GM12878 (cell line): ENCODE results near the gene ZNF474. TPM values are rescaled to one million over a fixed set of nuclear protein-coding genes. Genes with fewer than 3 reads are reported as not detected.
"Not testable (repeated sequence)": the region's sequence is repeated elsewhere in the genome, so short reads cannot be mapped to it uniquely, and the experiment has no call there.

ENCODE experiments used
- ATAC-seq: fragments of 200-7000 bp; cut with Tn5 transposase; 3 replicates; pipeline ENCODE4 v1.9.1; 2020; ENCODE audit warnings: mild to moderate bottlenecking, moderate library complexity
- BruUV-seq: library from RNA; stranded (reverse); fragments of 400-500 nt; replicated peaks from 2 replicates; lab custom pipeline; 2021; lab: Mats Ljungman, UMichigan
- CTCF ChIA-PET: fragments of 300-600 bp; sonication (Branson Sonifier 250); formaldehyde crosslinking; extraction: SDS; loops from one replicate; lab custom pipeline; 2021; ENCODE audit warnings: inconsistent platforms; lab: Yijun Ruan, JAX
- POLR2A ChIA-PET: fragments of 350-600 bp; formaldehyde crosslinking; extraction: SDS; loops from one replicate; lab custom pipeline; 2021; ENCODE audit warnings: inconsistent platforms; lab: Charles Lee
- RAD21 ChIA-PET: fragments of 300-600 bp; sonication (Branson Sonifier 250); formaldehyde crosslinking; loops from one replicate; lab custom pipeline; 2023; ENCODE audit warnings: antibody characterized with exemption; ENCODE audit not compliant: unreplicated experiment; lab: Charles Lee
- SMC1A ChIA-PET: fragments of 300-600 bp; sonication (Branson Sonifier 250); formaldehyde crosslinking; loops from one replicate; lab custom pipeline; 2023; ENCODE audit not compliant: unreplicated experiment, uncharacterized antibody; lab: Charles Lee
- DNase-seq: peaks from one replicate; pipeline ENCODE4 v3.0.0-alpha.2; 2011; ENCODE audit warnings: low read depth, low spot score
- FAIRE-seq: peaks from 3 replicates; lab custom pipeline; 2011; peaks lifted over from hg19 to GRCh38; lab: Jason Lieb, UNC
- H2AFZ ChIP-seq: 2 replicates; pipeline ENCODE4 v1.6.0; 2011; ENCODE audit warnings: low read depth, low read length, control low read depth; ENCODE audit not compliant: control insufficient read depth
- H3K27ac ChIP-seq: 2 replicates; pipeline ENCODE4 v1.5.1; 2011; ENCODE audit warnings: control low read depth; ENCODE audit not compliant: control insufficient read depth, insufficient read depth
- H3K27me3 ChIP-seq, 2 experiments: replicated peaks in 1 of 2; 2 replicates each; pipeline versions ENCODE4 v1.6.0 to v1.6.1; 2011; ENCODE audit warnings: low read length in 1 of 2; ENCODE audit not compliant: control insufficient read depth in 2 of 2, insufficient read depth in 2 of 2
- H3K36me3 ChIP-seq, 2 experiments: 2 replicates each; pipeline ENCODE4 v1.5.1; 2011; ENCODE audit warnings: low read length in 1 of 2; ENCODE audit not compliant: control insufficient read depth in 2 of 2, insufficient read depth in 2 of 2
- H3K4me1 ChIP-seq: 2 replicates; pipeline ENCODE4 v1.6.1; 2011; ENCODE audit warnings: mild to moderate bottlenecking, low read length, moderate library complexity, mixed read lengths; ENCODE audit not compliant: control insufficient read depth, insufficient read depth
- H3K4me2 ChIP-seq: 2 replicates; pipeline ENCODE4 v1.6.0; 2011; ENCODE audit warnings: control low read depth; ENCODE audit not compliant: control insufficient read depth, insufficient read depth
- H3K4me3 ChIP-seq: fragments of 200-600 bp; sonication (generic); 2 replicates; pipeline ENCODE4 v1.5.1; 2016
- H3K79me2 ChIP-seq: 2 replicates; pipeline ENCODE4 v1.6.0; 2011; ENCODE audit warnings: low read length; ENCODE audit not compliant: control insufficient read depth, insufficient read depth
- H3K9ac ChIP-seq: 2 replicates; pipeline ENCODE4 v1.8.0; 2011; ENCODE audit warnings: low read length, control low read depth, mixed read lengths; ENCODE audit not compliant: control insufficient read depth, insufficient read depth
- H3K9me3 ChIP-seq: replicated peaks from 3 replicates; pipeline ENCODE4 v1.5.1; 2011; ENCODE audit warnings: mild to moderate bottlenecking, low read length; ENCODE audit not compliant: control insufficient read depth, insufficient read depth
- H4K20me1 ChIP-seq: 2 replicates; pipeline ENCODE4 v1.6.0; 2011; ENCODE audit not compliant: control insufficient read depth, insufficient read depth
- CUX1 ChIP-seq: IDR thresholded peaks from 2 replicates; pipeline ENCODE4 v1.6.1; 2012; ENCODE audit warnings: improper control_type of control experiment, low read depth, low read length; ENCODE audit not compliant: insufficient replicate concordance
- NFYA ChIP-seq: IDR thresholded peaks from 2 replicates; pipeline ENCODE4 v1.6.1; 2011; ENCODE audit warnings: low read depth, mild to moderate bottlenecking, low read length, improper control_type of control experiment, borderline replicate concordance
- RUNX3 ChIP-seq: IDR thresholded peaks from 2 replicates; pipeline ENCODE4 v1.6.1; 2012; ENCODE audit warnings: low read length, inconsistent platforms
- SMC3 ChIP-seq: IDR thresholded peaks from 2 replicates; pipeline ENCODE4 v1.6.1; 2011; ENCODE audit warnings: low read length, improper control_type of control experiment, borderline replicate concordance
- STAT1 ChIP-seq: fragments of 450-650 bp; conservative IDR thresholded peaks from 2 replicates; pipeline ENCODE4 v1.6.1; 2014; ENCODE audit warnings: antibody characterized with exemption, mild to moderate bottlenecking
- TCF12 ChIP-seq: IDR thresholded peaks from 2 replicates; pipeline ENCODE4 v1.6.1; 2011; ENCODE audit warnings: low read depth, mild to moderate bottlenecking, low read length
- YY1 ChIP-seq: IDR thresholded peaks from 2 replicates; pipeline ENCODE4 v1.6.1; 2011; ENCODE audit warnings: low read depth, mild to moderate bottlenecking, low read length
- WGBS: methylation state at CpG from one replicate; pipeline ENCODE4 v1.1.6; 2016; ENCODE audit warnings: low lambda C conversion rate; ENCODE audit not compliant: insufficient replicate concordance, insufficient coverage; ENCODE audit errors: missing lambda C conversion rate; 5-methylcytosine and 5-hydroxymethylcytosine counted together
- in situ Hi-C: fragments of 300-500 bp; cut with MboI; formaldehyde crosslinking; loops from 9 replicates; pipeline ENCODE4 v1.14.3; 2018; ENCODE audit warnings: mixed read lengths
- intact Hi-C: fragments of 100-400 bp; cut with micrococcal nuclease; formaldehyde crosslinking; loops from one replicate; pipeline ENCODE4 v1.14.2; 2022; ENCODE audit not compliant: unreplicated experiment
- polyA plus RNA-seq, 11 experiments: library from polyadenylated mRNA; depleted of rRNA in 4 of 11; unstranded in 6 of 11; stranded (reverse) in 5 of 11; fragments of >200 nt; fragmentation: Nextera tagmentation in 4 of 11; fragmentation: Illumina TruSeq in 1 of 11; extraction: Ambion mirVana in 4 of 11; extraction: Trizol in 1 of 11; gene quantifications; 1 replicate in 1 of 11; 2 replicates in 10 of 11; pipeline versions ENCODE4 v1.2.1 to v1.2.3, GENCODE V29; 2011 to 2016; ENCODE audit warnings: inconsistent platforms in 2 of 11, missing spikeins in 2 of 11, low read depth in 1 of 11
- total RNA-seq, 4 experiments: library from RNA; depleted of rRNA in 3 of 4; stranded (reverse); fragments of >200 nt in 3 of 4; fragmentation: Illumina TruSeq in 1 of 4; extraction: Trizol in 1 of 4; gene quantifications; 2 replicates each; pipeline versions ENCODE4 v1.2.1 to v1.2.3, GENCODE V29; 2013 to 2021

The ZNF474 gene
- total and polyA plus RNA-seq, 10 of the 15 experiments (the other 5 are each of a cell fraction or from before 2014, with no cell fraction given): 0.06 to 0.97 (median 0.13) TPM; not detected in 3

- TF ChIP-seq CUX1: no peak
Observed at GRCh38 chr5:122091936-122092600, 37.3 kb upstream of the ZNF474 start (continued).

GRCh38 chr5:122093415-122094180 is 35.7 kb upstream of the ZNF474 start:
- whole genome bisulfite sequencing: 79% methylated on average over 7 of the region's 7 CpGs
- H3K27me3 ChIP-seq: 0 out of 4 replicates have a peak, but pooled peaks cover 0 to 2% of the 10 kb centered on the region in 2 experiments
- ChIA-PET CTCF (interaction anchor here (0.8 to 1.2 kb wide), 2 partner anchors 9 to 18 kb away, joined by 3 to 4 read pairs; no protein-coding TSS in a partner anchor), RAD21 (interaction anchor here (0.6 kb wide), 1 partner anchor 788 kb away, joined by 4 read pairs; no protein-coding TSS in a partner anchor), SMC1A (no interaction called here), POLR2A (no interaction called here)
- BruUV-seq: no TSS peak
- H3K4me3 ChIP-seq: no peak overlapping the region
- in situ Hi-C loops (no loop called here), intact Hi-C loops (no loop called here)
- no peaks in the 10 kb centered on the region for H3K36me3 ChIP-seq
- H3K79me2 ChIP-seq: no peaks in the 10 kb centered on the region
- no peaks in the 10 kb centered on the region for H3K9me3 ChIP-seq
- no peak for DNase-seq
- no peak for ATAC-seq
- H3K9ac ChIP-seq: no peak overlapping the region
- FAIRE-seq: no peak
- H3K4me1 ChIP-seq: no peaks in the 10 kb centered on the region
- H3K4me2 ChIP-seq: no peak overlapping the region
- H3K27ac ChIP-seq: no peak overlapping the region
- no peaks in the 10 kb centered on the region for H4K20me1 ChIP-seq
- no peak overlapping the region for H2AFZ ChIP-seq
- TF ChIP-seq STAT1 (no peak), NFYA (no peak), YY1 (no peak), RUNX3 (no peak), SMC3 (no peak), TCF12 (no peak)
- TF ChIP-seq, all 136 proteins: peak for 0

- ChIA-PET RAD21 (interaction anchor here (0.6 kb wide), 1 partner anchor 789 kb away, joined by 4 read pairs; no protein-coding TSS in a partner anchor), CTCF (interaction anchor here (0.8 kb wide), 1 partner anchor 18 kb away, joined by 3 read pairs; no protein-coding TSS in a partner anchor)
- H3K4me1 ChIP-seq, H4K20me1 ChIP-seq, H3K79me2 ChIP-seq, FAIRE-seq, H3K9ac ChIP-seq, DNase-seq, intact Hi-C loops, H3K27ac ChIP-seq, H2AFZ ChIP-seq, H3K4me3 ChIP-seq, H3K36me3 ChIP-seq, H3K4me2 ChIP-seq, H3K9me3 ChIP-seq, H3K27me3 ChIP-seq, SMC1A ChIA-PET, ATAC-seq, BruUV-seq, POLR2A ChIA-PET, in situ Hi-C loops: not testable (repeated sequence)
- 33% methylated on average over 4 of the region's 5 CpGs for WGBS
Observed at GRCh38 chr5:122094251-122094650, 35.1 kb upstream of the ZNF474 start.
